H9 (cell line): ENCODE measurements around the gene TKFC. TPM values are rescaled to one million over a fixed set of nuclear protein-coding genes. Genes with fewer than 3 reads are reported as not detected.

ENCODE experiments used
- DNase-seq: peaks from one replicate; pipeline ENCODE4 v3.0.0-alpha.2; 2017
- H2AFZ ChIP-seq: one replicate; pipeline ENCODE4 v1.6.1; 2013; ENCODE audit warnings: mild to moderate bottlenecking, low read length, control low read depth, moderate library complexity
- H2AK5ac ChIP-seq: 2 replicates; pipeline ENCODE4 v1.6.1; 2013; ENCODE audit warnings: low read length, control low read depth, mixed read lengths; ENCODE audit not compliant: insufficient read length
- H2BK120ac ChIP-seq: one replicate; pipeline ENCODE4 v1.6.1; 2013; ENCODE audit warnings: low read depth, mild to moderate bottlenecking, low read length, control low read depth, inconsistent platforms; ENCODE audit not compliant: poor library complexity, severe bottlenecking
- H2BK12ac ChIP-seq: 2 replicates; pipeline ENCODE4 v1.6.1; 2013; ENCODE audit warnings: low read length, control low read depth, mixed read lengths, low read depth; ENCODE audit not compliant: insufficient read length
- H2BK15ac ChIP-seq: 2 replicates; pipeline ENCODE4 v1.6.1; 2013; ENCODE audit warnings: low read depth, low read length, control low read depth
- H2BK20ac ChIP-seq: one replicate; pipeline ENCODE4 v1.6.1; 2013; ENCODE audit warnings: low read depth, mild to moderate bottlenecking, low read length, control low read depth, inconsistent platforms; ENCODE audit not compliant: poor library complexity, severe bottlenecking
- H2BK5ac ChIP-seq: 2 replicates; pipeline ENCODE4 v1.6.1; 2013; ENCODE audit warnings: low read length, control low read depth, mixed read lengths; ENCODE audit not compliant: insufficient read length
- H3K14ac ChIP-seq: 2 replicates; pipeline ENCODE4 v1.6.1; 2013; ENCODE audit warnings: low read length, control low read depth; ENCODE audit not compliant: insufficient read depth
- H3K18ac ChIP-seq: 2 replicates; pipeline ENCODE4 v1.6.1; 2013; ENCODE audit warnings: low read depth, mild to moderate bottlenecking, mixed read lengths, low read length, control low read depth; ENCODE audit not compliant: insufficient read length
- H3K23ac ChIP-seq: 2 replicates; pipeline ENCODE4 v1.6.1; 2013; ENCODE audit warnings: low read length, control low read depth, mixed read lengths, low read depth; ENCODE audit not compliant: insufficient read length
- H3K23me2 ChIP-seq: 2 replicates; pipeline ENCODE4 v1.6.1; 2013; ENCODE audit warnings: low read depth, mild to moderate bottlenecking, mixed read lengths, low read length, control low read depth; ENCODE audit not compliant: insufficient read length, poor library complexity, severe bottlenecking
- H3K27ac ChIP-seq: 2 replicates; pipeline ENCODE4 v1.5.1; 2013; ENCODE audit warnings: low read length, control low read depth, mixed read lengths, low read depth; ENCODE audit not compliant: insufficient read length
- H3K27me3 ChIP-seq: 2 replicates; pipeline ENCODE4 v1.6.1; 2013; ENCODE audit warnings: low read length, control low read depth, inconsistent platforms; ENCODE audit not compliant: insufficient read depth
- H3K4ac ChIP-seq: 2 replicates; pipeline ENCODE4 v1.6.1; 2013; ENCODE audit warnings: low read depth, mild to moderate bottlenecking, control low read depth, inconsistent platforms, low read length, moderate library complexity
- H3K4me1 ChIP-seq: 2 replicates; pipeline ENCODE4 v1.6.1; 2013; ENCODE audit warnings: low read length, control low read depth, inconsistent platforms; ENCODE audit not compliant: insufficient read depth
- H3K4me2 ChIP-seq: 2 replicates; pipeline ENCODE4 v1.6.1; 2013; ENCODE audit warnings: low read length, control low read depth, mixed read lengths; ENCODE audit not compliant: insufficient read length, insufficient read depth
- H3K56ac ChIP-seq: 2 replicates; pipeline ENCODE4 v1.6.1; 2013; ENCODE audit warnings: low read depth, mild to moderate bottlenecking, mixed read lengths, low read length, control low read depth; ENCODE audit not compliant: insufficient read length
- H3K79me1 ChIP-seq: 2 replicates; pipeline ENCODE4 v1.6.1; 2013; ENCODE audit warnings: low read depth, mild to moderate bottlenecking, moderate library complexity, low read length, control low read depth, inconsistent platforms; ENCODE audit not compliant: insufficient read depth, poor library complexity, severe bottlenecking
- H3K79me2 ChIP-seq: 2 replicates; pipeline ENCODE4 v1.6.1; 2013; ENCODE audit warnings: low read length, control low read depth, inconsistent platforms; ENCODE audit not compliant: insufficient read depth
- H3K9ac ChIP-seq: 2 replicates; pipeline ENCODE4 v1.6.1; 2013; ENCODE audit warnings: low read length, control low read depth, mixed read lengths; ENCODE audit not compliant: insufficient read length; ENCODE audit errors: extremely low read depth
- H3K9me3 ChIP-seq: one replicate; pipeline ENCODE4 v1.6.1; 2013; ENCODE audit warnings: low read depth, low read length, inconsistent platforms; ENCODE audit not compliant: control insufficient read depth
- H3T11ph ChIP-seq: one replicate; pipeline ENCODE4 v1.6.1; 2013; ENCODE audit warnings: mild to moderate bottlenecking, low read length, control low read depth, inconsistent platforms
- H4K20me1 ChIP-seq: one replicate; pipeline ENCODE4 v1.6.1; 2013; ENCODE audit not compliant: control insufficient read depth, insufficient read length, insufficient read depth
- H4K5ac ChIP-seq: 2 replicates; pipeline ENCODE4 v1.6.1; 2013; ENCODE audit warnings: low read depth, mild to moderate bottlenecking, mixed read lengths, low read length, control low read depth; ENCODE audit not compliant: insufficient read length
- H4K8ac ChIP-seq: replicated peaks from 2 replicates; pipeline ENCODE4 v1.6.1; 2013; ENCODE audit warnings: low read length, control low read depth, mixed read lengths, low read depth; ENCODE audit not compliant: insufficient read length
- H4K91ac ChIP-seq: 2 replicates; pipeline ENCODE4 v1.6.1; 2013; ENCODE audit warnings: low read depth, mild to moderate bottlenecking, moderate library complexity, mixed read lengths, low read length, control low read depth; ENCODE audit not compliant: insufficient read length
- H3K27ac Mint-ChIP-seq, 3 experiments: 2 replicates in 2 of 3; 3 replicates in 1 of 3; pipeline ENCODE4 v1.8.0; 2020 to 2021; ENCODE audit warnings: mixed read lengths in 3 of 3, mild to moderate bottlenecking in 1 of 3, moderate library complexity in 1 of 3
- H3K27me3 Mint-ChIP-seq: 2 replicates; pipeline ENCODE4 v1.8.0; 2021; ENCODE audit warnings: low read depth, mild to moderate bottlenecking, moderate library complexity, mixed read lengths
- H3K36me3 Mint-ChIP-seq, 3 experiments: 2 replicates in 2 of 3; 3 replicates in 1 of 3; pipeline ENCODE4 v1.8.0; 2020 to 2021; ENCODE audit warnings: low read depth in 3 of 3, mixed read lengths in 3 of 3; ENCODE audit not compliant: insufficient read depth in 1 of 3
- H3K4me1 Mint-ChIP-seq, 2 experiments: 2 replicates each; pipeline ENCODE4 v1.8.0; 2020; ENCODE audit warnings: mixed read lengths in 2 of 2
- H3K4me3 Mint-ChIP-seq, 2 experiments: 2 replicates in 1 of 2; 3 replicates in 1 of 2; pipeline ENCODE4 v1.8.0; 2020 to 2021; ENCODE audit warnings: mild to moderate bottlenecking in 2 of 2, mixed read lengths in 2 of 2, moderate library complexity in 1 of 2
- H3K9me3 Mint-ChIP-seq, 2 experiments: 2 replicates in 1 of 2; 3 replicates in 1 of 2; pipeline ENCODE4 v1.8.0; 2020; ENCODE audit warnings: mild to moderate bottlenecking in 2 of 2, mixed read lengths in 2 of 2, moderate library complexity in 1 of 2
- CTCF ChIP-seq: fragments of 200-600 bp; sonication (generic); conservative IDR thresholded peaks from 3 replicates; pipeline ENCODE4 v1.8.0; 2021; ENCODE audit warnings: antibody characterized with exemption, mild to moderate bottlenecking
- WGBS: extraction: QIAGEN DNeasy Blood & Tissue Kit; methylation state at CpG from one replicate; pipeline ENCODE4 v1.1.7; 2013; ENCODE audit warnings: missing lambda C conversion rate, low lambda C conversion rate, mixed read lengths; ENCODE audit not compliant: insufficient read length; ENCODE audit errors: extremely low coverage; 5-methylcytosine and 5-hydroxymethylcytosine counted together
- total RNA-seq: library from RNA; stranded (reverse); gene quantifications from 2 replicates; pipeline ENCODE4 v1.2.1, GENCODE V29; 2021

TKFC gene
- total RNA-seq, 1 experiment from 2014 or later = 59.0 TPM

GRCh38 chr11:61375761-61376108 is 42.7 kb downstream of the TKFC start:
- Histone ChIP-seq H2BK15ac (no peak overlapping the region), H3K14ac (no peak overlapping the region), H3K23ac (no peak overlapping the region), H2AFZ (no peak overlapping the region), H3K79me2 (no peaks in the 10 kb centered on the region), H3K4me2 (no peak overlapping the region), H3K9ac (no peak overlapping the region), H3K4me1 (no peaks in the 10 kb centered on the region), H2BK20ac (no peak overlapping the region), H2BK5ac (no peak overlapping the region), H3K27me3 (no peaks in the 10 kb centered on the region), H3K56ac (no peak overlapping the region), H2BK12ac (no peak overlapping the region), H4K8ac (no peak overlapping the region), H3K9me3 (peaks cover 15% of the 10 kb centered on the region), H2BK120ac (no peak overlapping the region), H3K23me2 (no peaks in the 10 kb centered on the region), H4K5ac (no peak overlapping the region), H3K18ac (no peak overlapping the region), H4K20me1 (no peaks in the 10 kb centered on the region), H4K91ac (no peak overlapping the region), H3T11ph (no peak overlapping the region), H2AK5ac (no peak overlapping the region), H3K4ac (no peak overlapping the region), H3K79me1 (no peaks in the 10 kb centered on the region), H3K27ac (no peak overlapping the region)
- TF ChIP-seq CTCF = no peak
- peaks cover 46 to 60% (median 59%) of the 10 kb centered on the region in 3 experiments for H3K36me3 Mint-ChIP-seq
- no CpG with 5 or more reads among the region's 6 CpGs for whole genome bisulfite sequencing
- peaks cover 2 to 12% of the 10 kb centered on the region in 2 experiments; a peak in 3 of 4 replicates for H3K4me1 Mint-ChIP-seq
- no peaks in the 10 kb centered on the region for H3K27me3 Mint-ChIP-seq
- H3K4me3 Mint-ChIP-seq = no peak overlapping the region
- DNase-seq = no peak
- H3K9me3 Mint-ChIP-seq = peaks cover 33 to 37% of the 10 kb centered on the region in 2 experiments
- no peak overlapping the region for H3K27ac Mint-ChIP-seq
